SK-N-SH treated with all-trans-retinoic acid at 6 μM for 48 hours (cell line): ENCODE results near the gene ADAM11.

Source experiments
- ATAC-seq: fragments of 200-7000 bp; cut with Tn5 transposase; 3 replicates; pipeline ENCODE4 v1.9.1; 2020; ENCODE audit warnings: mild to moderate bottlenecking, moderate library complexity
- ARNTL ChIP-seq: fragments of 450-650 bp; formaldehyde crosslinking; IDR thresholded peaks from 2 replicates; pipeline ENCODE4 v1.5.0; 2020; ENCODE audit warnings: low read depth, mild to moderate bottlenecking, moderate library complexity, borderline replicate concordance
- CREB5 ChIP-seq: fragments of 250-450 bp; sonication (Bioruptor Pico); IDR thresholded peaks from 2 replicates; pipeline ENCODE4 v1.5.1; 2020; ENCODE audit warnings: low read depth, mild to moderate bottlenecking, moderate library complexity
- CSRNP3 ChIP-seq: fragments of 250-450 bp; sonication (Bioruptor Pico); IDR thresholded peaks from 2 replicates; pipeline ENCODE4 v1.5.1; 2021; ENCODE audit warnings: mild to moderate bottlenecking, moderate library complexity
- ESRRG ChIP-seq: fragments of 250-450 bp; sonication (Bioruptor Pico); IDR thresholded peaks from 2 replicates; pipeline ENCODE4 v1.6.1; 2021; ENCODE audit warnings: mild to moderate bottlenecking
- GLIS3 ChIP-seq: fragments of 250-450 bp; sonication (Bioruptor Pico); IDR thresholded peaks from 2 replicates; pipeline ENCODE4 v1.5.0; 2020; ENCODE audit warnings: mild to moderate bottlenecking, moderate library complexity
- ISL1 ChIP-seq: fragments of 250-450 bp; sonication (Bioruptor Pico); IDR thresholded peaks from 2 replicates; pipeline ENCODE4 v2.1.2; 2022; ENCODE audit warnings: mild to moderate bottlenecking, moderate library complexity
- OSR1 ChIP-seq: fragments of 250-450 bp; sonication (Bioruptor Pico); IDR thresholded peaks from 2 replicates; pipeline ENCODE4 v1.8.0; 2022; ENCODE audit warnings: moderate library complexity, mild to moderate bottlenecking, inconsistent platforms
- PATZ1 ChIP-seq: fragments of 250-450 bp; sonication (Bioruptor Pico); IDR thresholded peaks from 2 replicates; pipeline ENCODE4 v1.8.0; 2020; ENCODE audit warnings: mild to moderate bottlenecking, moderate library complexity, borderline replicate concordance
- PPARA ChIP-seq: fragments of 250-450 bp; sonication (Bioruptor Pico); IDR thresholded peaks from 2 replicates; pipeline ENCODE4 v1.5.0; 2020; ENCODE audit warnings: mild to moderate bottlenecking, borderline replicate concordance
- SNAI2 ChIP-seq: fragments of 250-450 bp; sonication (Bioruptor Pico); IDR thresholded peaks from 2 replicates; pipeline ENCODE4 v1.5.0; 2020; ENCODE audit warnings: mild to moderate bottlenecking, moderate library complexity
- TCF4 ChIP-seq: fragments of 250-450 bp; sonication (Bioruptor Pico); IDR thresholded peaks from 2 replicates; pipeline ENCODE4 v1.8.0; 2021; ENCODE audit warnings: mild to moderate bottlenecking, moderate library complexity, borderline replicate concordance
- TOX ChIP-seq: fragments of 250-450 bp; sonication (Bioruptor Pico); IDR thresholded peaks from 2 replicates; pipeline ENCODE4 v1.8.0; 2021; ENCODE audit warnings: mild to moderate bottlenecking, moderate library complexity, borderline replicate concordance
- TSHZ2 ChIP-seq: fragments of 250-450 bp; sonication (Bioruptor Pico); IDR thresholded peaks from 2 replicates; pipeline ENCODE4 v1.5.0; 2020; ENCODE audit warnings: mild to moderate bottlenecking, moderate library complexity
- ZC3H10 ChIP-seq: fragments of 250-450 bp; sonication (Bioruptor Pico); IDR thresholded peaks from 2 replicates; pipeline ENCODE4 v1.5.1; 2021; ENCODE audit warnings: mild to moderate bottlenecking, moderate library complexity
- ZFP3 ChIP-seq: fragments of 250-450 bp; sonication (Bioruptor Pico); IDR thresholded peaks from 2 replicates; pipeline ENCODE4 v1.5.0; 2020; ENCODE audit warnings: mild to moderate bottlenecking, moderate library complexity
- ZFP30 ChIP-seq: fragments of 450-650 bp; formaldehyde crosslinking; IDR thresholded peaks from 2 replicates; pipeline ENCODE4 v1.5.0; 2022; ENCODE audit warnings: mild to moderate bottlenecking, moderate library complexity
- ZNF70 ChIP-seq: fragments of 450-650 bp; formaldehyde crosslinking; IDR thresholded peaks from 2 replicates; pipeline ENCODE4 v1.5.0; 2020; ENCODE audit warnings: mild to moderate bottlenecking, moderate library complexity
- ZNF8 ChIP-seq: fragments of 450-650 bp; formaldehyde crosslinking; IDR thresholded peaks from 2 replicates; pipeline ENCODE4 v1.5.0; 2020; ENCODE audit warnings: mild to moderate bottlenecking, moderate library complexity

Gene ADAM11

GRCh38 chr17:44795421-44795820 is 36.6 kb downstream of the ADAM11 start:
- ATAC-seq, result peak; percentile 9; the same call in 2 of the 3 replicates
- TF ChIP-seq ARNTL (CRISPR knock-in tag), result no peak
- TF ChIP-seq, all 23 proteins: peak for 0

- TF ChIP-seq CSRNP3 (no peak), PPARA (CRISPR knock-in tag) (no peak), TOX (no peak), TSHZ2 (CRISPR knock-in tag) (no peak), GLIS3 (CRISPR knock-in tag) (no peak), SNAI2 (CRISPR knock-in tag) (no peak), ZC3H10 (CRISPR knock-in tag) (no peak), ZFP30 (no peak), TCF4 (no peak), ZNF70 (CRISPR knock-in tag) (no peak), CREB5 (no peak), OSR1 (no peak)
- no peak for ATAC-seq
Measured at GRCh38 chr17:44795928-44796327, 37.1 kb downstream of the ADAM11 start.

GRCh38 chr17:44796731-44797130 is 37.9 kb downstream of the ADAM11 start:
- TF ChIP-seq PPARA (CRISPR knock-in tag), result no peak
- TF ChIP-seq ARNTL (CRISPR knock-in tag), result no peak
- TF ChIP-seq ZNF70 (CRISPR knock-in tag), result no peak
- no peak for TF ChIP-seq CREB5
- TF ChIP-seq ZC3H10 (CRISPR knock-in tag), result no peak
- no peak for TF ChIP-seq ISL1 (CRISPR knock-in tag)
- no peak for TF ChIP-seq TOX
- ATAC-seq, result no peak

GRCh38 chr17:44797802-44798201 is 39.0 kb downstream of the ADAM11 start:
- TF ChIP-seq ZFP30 (no peak), PPARA (CRISPR knock-in tag) (no peak), ZFP3 (CRISPR knock-in tag) (no peak), TOX (no peak), SNAI2 (CRISPR knock-in tag) (no peak), ZNF8 (no peak), ESRRG (CRISPR knock-in tag) (no peak), OSR1 (no peak), ISL1 (CRISPR knock-in tag) (no peak)
- no peak for ATAC-seq

GRCh38 chr17:44798356-44798755 is 39.6 kb downstream of the ADAM11 start:
- no peak for ATAC-seq
- TF ChIP-seq ESRRG (CRISPR knock-in tag) (no peak), ZFP30 (no peak), OSR1 (no peak), PATZ1 (CRISPR knock-in tag) (no peak), TSHZ2 (CRISPR knock-in tag) (no peak)
